Measurements from ENCODE around the gene EN2.

The EN2 gene

DNA sequence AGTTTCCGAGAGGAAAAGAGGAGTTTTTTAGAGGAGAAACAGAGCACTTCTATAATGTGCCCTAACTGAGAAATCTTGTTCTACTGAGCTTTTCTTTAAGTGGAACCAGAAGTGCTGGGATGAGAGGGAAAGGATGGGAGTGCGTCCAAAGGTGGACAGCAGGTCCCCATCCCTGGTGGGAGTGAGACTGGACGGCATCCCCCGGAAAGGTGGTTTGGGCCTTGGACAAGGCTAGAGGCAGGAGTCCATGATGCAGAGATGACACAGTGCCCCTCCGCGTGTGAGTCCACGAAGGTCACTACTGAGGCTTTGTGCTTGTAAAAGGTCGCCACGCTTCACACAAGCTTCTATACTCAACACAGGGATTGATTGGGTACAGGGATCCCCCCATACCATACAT, 6.1 kb upstream of the EN2 start:
- DNase-seq = no peak

DNA sequence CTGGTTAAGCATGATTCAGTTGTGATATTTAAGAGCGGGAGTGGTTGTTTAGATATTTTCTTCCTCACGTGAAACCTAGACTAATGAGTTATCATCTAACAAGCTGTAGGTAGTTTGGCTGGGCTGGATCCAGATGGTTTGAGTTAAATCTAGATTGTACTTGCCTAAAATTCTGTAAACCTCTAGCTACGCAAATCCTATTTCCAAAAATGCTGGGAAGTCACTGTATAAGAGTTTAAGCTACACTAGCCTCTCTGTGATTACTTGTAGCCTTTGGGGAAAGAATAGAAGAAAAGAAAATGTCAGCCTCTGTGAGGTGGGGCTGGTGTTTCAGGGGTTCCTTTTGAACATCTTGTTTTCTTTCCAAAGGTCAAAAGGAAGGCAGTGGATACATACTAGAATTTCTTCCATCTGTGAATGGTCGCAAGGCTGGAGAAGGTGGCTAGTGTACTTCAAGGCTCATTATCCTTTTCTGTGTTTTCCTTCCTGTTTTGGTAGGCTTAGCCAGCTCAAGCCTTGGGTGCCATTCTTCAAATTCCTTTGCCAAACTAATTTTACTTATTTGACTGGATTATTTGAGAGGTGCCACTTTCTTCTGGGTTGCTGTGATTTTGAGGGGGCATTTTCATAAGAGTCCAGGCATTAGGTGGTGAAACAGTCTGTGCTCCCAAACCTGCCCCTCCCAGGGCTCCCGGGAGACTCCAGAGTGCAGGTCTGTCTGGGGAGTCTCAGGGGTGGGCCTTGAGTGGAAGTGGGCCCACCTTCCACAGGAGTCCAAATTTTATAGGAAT, 5.2 kb upstream of the EN2 start:
- no peak for DNase-seq

DNA sequence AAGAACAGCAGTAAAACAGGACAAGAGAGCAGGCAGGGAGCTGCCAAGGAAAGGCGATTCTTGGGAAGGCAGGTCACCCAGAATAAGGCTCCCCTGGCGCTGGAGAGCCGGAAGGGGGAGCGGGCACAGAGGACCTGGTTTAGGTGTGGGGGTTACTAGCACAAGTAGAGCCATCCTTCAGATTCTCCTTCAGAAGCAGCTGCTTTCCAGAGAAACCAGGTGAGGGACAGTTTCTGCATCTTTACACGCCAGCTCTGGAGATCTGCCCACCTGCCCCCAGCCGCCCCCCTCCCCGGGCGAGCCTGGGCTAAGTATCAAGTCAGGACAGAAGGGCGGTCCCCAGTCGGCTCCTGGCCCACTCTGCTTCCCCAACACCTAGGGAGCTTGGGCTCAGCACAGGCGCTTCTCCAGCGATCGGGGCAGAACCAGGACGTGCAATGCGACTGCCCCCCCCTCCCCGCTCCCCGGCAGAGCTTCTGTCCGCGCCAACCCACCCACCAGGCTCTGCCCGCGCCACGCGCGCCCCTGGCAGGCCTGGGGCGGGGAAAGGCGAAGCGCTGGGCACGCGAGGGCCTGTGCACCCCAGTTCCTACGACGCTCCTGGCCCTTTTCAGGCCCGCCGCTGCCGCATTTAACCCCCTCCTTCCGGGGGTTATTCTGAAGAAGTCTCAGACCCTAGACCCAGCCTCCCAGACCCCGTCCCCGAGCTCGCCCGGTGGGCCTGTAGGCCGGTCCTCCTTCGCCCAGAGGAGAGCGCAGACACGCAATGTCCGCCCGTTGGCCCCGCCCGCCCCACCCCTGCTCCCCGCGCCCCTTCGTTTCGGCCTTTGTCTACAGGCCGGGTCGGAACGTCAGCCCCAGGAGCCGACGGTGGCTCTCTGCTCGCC, 4.4 kb upstream of the EN2 start:
- no peak for DNase-seq

- no peak for DNase-seq
Measured at GRCh38 chr7:155454183-155455112, 3.5 kb upstream of the EN2 start.

DNA sequence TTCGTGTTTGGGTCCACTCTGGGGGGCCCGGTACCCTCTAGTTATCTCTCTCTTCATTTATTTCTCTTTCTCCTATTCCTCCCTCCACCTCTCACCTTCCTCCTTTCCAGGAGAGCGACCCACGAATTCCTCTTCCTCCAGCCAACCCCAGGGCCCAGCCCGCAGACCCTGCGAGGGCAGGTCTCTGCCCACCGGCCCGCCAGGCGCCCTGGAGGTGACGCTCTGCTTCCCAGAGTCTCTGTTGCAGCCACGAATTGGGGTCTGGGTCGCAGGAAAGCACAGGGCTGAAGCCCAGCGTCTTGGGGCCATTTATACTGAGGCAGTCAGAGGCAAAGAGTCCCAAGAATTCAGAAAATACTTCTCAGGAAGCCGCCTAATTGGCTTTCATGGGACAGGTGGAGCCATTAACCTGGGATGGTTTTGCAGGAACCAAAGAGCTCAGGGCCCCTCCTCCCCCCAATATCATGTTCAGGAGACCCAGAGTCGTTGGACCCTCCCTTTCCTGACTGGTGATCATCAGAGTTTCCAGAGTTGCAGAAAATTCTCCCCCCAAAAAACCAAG, 2.7 kb upstream of the EN2 start:
- DNase-seq = no peak

DNA sequence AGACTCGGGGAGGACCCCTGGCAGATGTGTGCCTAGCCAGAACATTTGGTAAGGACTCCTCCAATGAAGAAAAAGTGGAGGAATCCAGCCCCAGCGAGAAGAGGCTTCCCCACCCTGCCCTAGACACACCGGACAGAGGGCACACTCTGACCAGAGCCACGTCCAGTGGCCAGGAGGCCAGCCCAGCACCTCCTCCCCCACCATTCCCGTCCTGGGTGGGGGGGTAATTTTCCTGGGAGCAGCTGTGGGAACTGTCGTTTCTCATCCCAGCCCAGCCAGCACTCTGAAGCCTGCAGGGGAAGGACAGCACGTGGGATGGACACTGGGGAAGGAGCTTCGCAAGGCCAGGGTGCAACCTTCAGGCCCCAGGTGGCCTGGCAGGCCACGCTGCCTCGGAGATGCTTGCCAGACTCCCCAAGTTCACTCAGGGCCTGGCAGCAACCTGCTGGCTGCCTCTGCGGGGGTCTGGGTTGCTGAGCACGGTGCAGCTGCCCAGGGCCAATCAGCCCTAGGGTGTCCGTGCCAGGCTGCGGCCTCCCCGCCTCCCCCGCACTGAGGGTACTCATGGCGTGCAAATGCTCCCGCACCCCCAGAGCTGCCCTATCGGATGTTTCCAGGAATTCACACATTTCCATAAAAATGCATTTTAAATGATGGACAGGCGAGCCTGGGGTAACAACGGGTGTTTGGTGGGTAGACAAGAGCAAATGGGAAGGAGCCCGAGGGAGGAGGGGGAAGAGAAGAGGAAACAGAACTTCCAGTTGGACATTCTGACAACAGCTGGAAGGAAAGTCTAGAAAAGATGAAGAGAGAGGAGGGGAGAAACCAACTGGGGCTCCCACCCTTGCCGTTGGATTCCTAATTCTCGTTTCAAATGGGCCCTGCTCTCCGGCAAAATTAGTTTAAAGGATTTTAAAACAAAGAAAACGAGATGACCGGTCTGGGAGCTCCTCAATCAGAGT, 1.9 kb upstream of the EN2 start:
- no peak for DNase-seq

DNA sequence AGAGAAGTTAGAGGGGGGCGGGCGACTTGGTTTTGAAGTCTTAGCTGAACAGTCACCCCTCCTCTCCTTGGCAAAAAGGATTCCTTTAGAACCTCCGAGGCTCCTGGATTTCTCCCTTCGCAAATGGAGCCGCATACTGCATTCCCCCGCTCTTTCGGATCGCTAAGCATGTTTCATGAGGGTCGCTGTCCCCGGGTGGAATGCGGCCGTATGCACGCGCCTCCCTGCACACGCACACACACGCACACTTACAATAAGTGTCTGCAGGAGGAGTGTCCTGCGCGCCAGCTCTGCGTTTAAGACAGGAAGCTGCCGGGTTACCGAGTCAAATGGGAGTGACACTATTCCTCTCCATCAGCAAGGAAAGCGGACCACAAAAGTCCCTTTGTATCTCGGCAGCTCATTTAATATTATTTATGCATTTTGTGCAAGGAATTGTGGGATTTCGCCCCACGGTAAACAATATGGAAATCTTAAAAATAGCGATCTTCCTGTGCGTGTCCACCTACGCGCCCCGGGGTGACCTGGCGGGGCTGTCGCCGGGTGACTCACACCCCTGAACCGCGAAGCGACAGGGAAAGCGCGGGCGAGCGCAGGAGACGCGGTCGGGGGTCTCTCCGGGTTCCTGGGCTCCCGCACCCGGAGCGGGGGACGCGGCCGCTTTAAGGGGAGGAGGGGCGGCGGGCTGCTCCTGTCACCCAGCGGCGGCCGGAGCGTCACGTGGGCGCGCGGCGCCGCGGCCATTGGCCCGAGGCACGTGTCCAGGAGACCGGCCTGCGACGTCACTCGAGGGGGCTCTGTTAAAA, 988 bp upstream of the EN2 start:
- DNase-seq = peak; percentile 27

DNA sequence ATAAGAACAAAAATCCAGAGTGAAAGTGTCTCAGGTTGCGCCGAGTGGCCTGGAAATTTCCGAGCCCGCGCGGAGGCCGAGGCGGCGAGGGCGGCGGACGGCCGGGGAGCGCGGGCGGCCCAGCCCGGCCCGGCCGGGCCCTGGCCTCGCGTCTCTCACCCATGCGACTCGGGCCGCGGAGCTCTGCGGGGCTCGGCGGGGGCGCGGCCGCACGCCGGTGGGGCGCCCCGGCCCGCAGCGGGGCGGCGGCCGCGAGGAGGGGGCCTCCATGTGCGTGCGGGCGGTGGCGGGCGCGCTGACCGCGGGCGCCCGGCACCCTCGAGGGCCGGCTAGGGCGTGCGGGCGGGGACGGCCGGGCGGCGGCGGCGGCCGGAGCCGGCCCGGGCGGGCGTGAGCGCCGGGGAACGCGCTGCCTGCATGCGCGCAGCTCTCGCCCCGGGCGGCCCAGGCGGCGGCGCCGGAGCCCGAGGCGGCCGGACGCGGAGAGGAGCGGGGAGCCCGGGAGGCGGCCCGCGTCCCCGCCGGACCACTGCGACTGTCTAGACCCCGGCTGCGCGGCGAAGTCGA, 302 bp upstream of the EN2 start:
- no peak for DNase-seq

GRCh38 chr7:155458878-155459699, 1.2 kb downstream of the EN2 start:
- DNase-seq = no peak

DNA sequence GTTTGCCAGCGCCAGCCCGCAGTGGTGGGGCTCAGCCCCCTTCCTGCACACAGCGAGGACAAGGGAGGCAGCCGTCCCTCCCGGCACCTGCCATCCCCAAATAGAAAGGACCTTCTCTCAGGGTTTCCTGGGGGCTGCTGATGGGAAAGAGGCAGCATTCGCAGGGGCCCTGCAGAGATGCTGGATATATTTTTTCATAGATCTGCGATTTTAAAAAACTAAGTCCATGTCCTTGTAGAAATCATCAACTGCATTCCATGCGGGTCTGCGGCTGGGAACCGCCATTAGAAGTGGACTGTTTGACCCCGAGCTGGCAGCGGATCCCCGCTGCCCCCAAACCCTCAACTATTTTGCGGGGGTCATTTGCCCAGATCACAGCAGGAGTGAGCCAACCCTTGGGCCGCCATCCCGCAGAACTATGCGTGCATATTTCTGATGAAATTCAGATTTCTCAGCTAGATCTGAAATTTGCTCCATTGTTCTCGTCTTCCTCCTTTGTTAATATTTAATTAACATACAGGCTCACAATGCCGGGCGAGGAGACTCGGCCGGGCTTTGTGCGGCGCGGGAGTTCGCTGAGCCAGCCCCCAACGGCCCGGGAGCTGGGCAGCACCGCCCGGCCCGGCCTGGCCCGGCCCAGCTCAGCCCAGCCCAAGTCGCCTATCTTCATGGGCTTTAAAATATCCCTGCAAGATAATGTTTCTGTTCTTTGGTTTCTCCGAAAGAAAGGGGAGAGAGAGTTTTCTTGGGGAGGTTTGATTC, 2.0 kb downstream of the EN2 start:
- DNase-seq = no peak

DNA sequence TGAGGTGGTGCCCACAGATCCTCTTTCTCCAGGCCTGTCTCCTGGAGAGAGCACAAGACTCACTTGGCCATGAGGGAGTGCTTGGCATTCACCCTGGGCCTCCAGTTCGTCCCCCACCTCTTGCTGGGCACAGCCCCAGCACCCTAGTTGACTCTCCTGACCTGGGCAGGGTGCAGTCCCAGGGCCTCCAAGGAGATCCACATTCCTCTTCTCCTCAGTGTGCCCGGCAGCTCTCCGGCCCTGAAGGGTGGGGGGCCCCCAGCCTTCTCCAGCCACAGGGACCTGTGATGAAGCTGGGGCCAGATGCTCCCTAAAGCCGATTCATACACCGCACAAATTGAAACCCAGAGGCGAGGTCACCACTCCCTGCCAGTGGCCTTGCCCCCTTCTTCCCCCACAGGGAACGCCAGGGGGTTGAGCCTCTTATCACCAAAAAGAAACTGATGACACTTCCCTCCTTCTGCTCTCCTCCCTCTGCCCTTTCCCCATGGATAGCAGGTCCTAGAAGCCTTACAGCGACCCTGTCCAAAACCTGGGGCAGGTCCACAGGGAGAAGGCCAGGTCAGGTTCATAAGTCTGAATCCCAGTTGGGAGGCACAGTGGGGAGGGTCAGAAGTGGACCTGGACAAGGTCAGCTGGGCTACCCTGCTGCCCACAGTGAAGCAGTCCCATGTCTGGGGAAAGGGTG, 3.1 kb downstream of the EN2 start:
- DNase-seq = no peak

GRCh38 chr7:155461631-155462030, 3.7 kb downstream of the EN2 start:
- DNase-seq = no peak

DNA sequence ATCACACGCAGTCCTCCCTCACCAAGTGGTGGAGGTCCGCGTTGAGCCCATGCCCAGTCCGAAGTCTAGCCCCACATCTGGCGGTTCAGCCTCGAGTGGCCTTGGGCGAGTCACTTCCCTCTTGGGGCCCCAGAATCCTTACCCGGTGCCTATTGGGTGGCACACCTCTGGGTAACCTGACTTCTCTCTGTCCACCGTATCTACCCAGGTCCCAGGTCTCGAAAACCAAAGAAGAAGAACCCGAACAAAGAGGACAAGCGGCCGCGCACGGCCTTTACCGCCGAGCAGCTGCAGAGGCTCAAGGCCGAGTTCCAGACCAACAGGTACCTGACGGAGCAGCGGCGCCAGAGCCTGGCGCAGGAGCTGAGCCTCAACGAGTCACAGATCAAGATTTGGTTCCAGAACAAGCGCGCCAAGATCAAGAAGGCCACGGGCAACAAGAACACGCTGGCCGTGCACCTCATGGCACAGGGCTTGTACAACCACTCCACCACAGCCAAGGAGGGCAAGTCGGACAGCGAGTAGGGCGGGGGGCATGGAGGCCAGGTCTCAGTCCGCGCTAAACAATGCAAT, 4.3 kb downstream of the EN2 start:
- no peak for DNase-seq

- DNase-seq = no peak
Measured at GRCh38 chr7:155463114-155463811, 5.3 kb downstream of the EN2 start.

DNA sequence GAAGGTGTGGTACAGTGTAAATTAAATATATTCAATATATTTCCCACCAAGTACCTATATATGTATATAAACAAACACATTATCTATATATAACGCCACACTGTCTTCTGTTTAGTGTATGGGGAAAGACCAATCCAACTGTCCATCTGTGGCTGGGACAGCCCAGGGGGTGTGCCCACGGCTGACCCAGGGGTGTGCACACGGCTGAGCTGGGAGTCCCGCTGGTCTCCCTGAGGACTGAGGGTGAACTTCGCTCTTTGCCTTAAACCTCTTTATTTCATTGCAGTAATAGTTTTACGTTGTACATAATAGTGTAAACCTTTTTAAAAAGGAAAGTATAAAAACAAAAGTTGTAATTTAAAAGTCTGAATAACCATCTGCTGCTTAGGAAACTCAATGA, 6.3 kb downstream of the EN2 start:
- no peak for DNase-seq

- DNase-seq = no peak
Measured at GRCh38 chr7:155464948-155465739, 7.2 kb downstream of the EN2 start.

Data from activated CD8-positive, alpha-beta memory T cell treated with anti-CD3 and anti-CD28 coated beads, Interleukin-2, amount 50 U/mL, for 4 hours (primary cell).